ENCODE results near the gene PLEKHN1.

Gene PLEKHN1

DNA sequence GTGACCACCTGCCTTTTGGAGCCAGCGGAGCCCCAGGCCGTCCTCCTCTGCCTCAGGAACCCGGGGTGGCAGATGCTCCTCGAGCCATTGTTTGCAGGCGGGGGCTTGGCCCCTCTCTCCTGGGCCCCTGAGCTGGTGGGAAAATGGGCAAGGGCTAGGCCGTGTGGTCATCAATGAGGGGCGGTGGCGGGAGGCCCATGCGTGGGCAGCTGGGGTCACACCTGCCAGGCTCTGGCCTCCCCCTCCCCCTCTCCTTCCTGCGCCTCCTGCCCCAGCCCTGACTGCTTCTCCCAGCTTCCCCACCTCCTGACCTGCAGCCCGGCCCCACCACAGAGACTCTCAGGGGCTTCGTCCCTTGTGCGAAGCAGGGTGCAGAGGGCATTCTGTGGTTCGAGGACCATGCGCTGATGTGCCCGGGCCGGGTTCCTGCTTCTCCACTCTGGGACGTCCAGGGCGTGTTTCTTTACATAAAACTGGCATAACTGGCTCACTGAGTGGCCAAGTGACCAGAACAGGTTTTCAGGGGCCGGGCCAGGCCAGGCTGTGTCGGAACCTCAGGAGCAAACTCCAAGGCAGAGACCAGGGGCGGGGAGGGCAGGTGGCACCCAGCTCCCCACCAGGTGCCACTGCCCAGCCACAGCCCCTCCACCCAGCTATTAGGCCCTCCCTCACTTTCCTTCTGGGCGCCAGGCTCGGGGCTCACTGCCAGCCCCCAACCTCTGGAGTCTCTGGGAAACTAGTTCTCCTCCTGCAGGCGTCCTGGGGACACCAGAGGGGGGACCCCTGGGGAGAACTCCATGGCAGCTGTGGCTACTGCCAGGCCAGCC lies 33.3 kb upstream of the PLEKHN1 start:
- no peak overlapping the region for H3K4me3 ChIP-seq (ENCODE audit: low read depth, low read length)
- no peak for DNase-seq (ENCODE audit: low read depth)
- TF ChIP-seq MYC (IDR thresholded peaks at IDR 0.05; ENCODE audit: low read depth, low read length) (no peak), POLR2A (IDR thresholded peaks at IDR 0.05; ENCODE audit: extremely low read depth, insufficient read length) (no peak), MAX (IDR thresholded peaks at IDR 0.05; ENCODE audit: low read depth, low read length) (no peak)
- TF ChIP-seq, protein P1, sequence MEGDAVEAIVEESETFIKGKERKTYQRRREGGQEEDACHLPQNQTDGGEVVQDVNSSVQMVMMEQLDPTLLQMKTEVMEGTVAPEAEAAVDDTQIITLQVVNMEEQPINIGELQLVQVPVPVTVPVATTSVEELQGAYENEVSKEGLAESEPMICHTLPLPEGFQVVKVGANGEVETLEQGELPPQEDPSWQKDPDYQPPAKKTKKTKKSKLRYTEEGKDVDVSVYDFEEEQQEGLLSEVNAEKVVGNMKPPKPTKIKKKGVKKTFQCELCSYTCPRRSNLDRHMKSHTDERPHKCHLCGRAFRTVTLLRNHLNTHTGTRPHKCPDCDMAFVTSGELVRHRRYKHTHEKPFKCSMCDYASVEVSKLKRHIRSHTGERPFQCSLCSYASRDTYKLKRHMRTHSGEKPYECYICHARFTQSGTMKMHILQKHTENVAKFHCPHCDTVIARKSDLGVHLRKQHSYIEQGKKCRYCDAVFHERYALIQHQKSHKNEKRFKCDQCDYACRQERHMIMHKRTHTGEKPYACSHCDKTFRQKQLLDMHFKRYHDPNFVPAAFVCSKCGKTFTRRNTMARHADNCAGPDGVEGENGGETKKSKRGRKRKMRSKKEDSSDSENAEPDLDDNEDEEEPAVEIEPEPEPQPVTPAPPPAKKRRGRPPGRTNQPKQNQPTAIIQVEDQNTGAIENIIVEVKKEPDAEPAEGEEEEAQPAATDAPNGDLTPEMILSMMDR (IDR thresholded peaks at IDR 0.05; ENCODE audit: low read depth, low read length): no peak

GRCh38 chr1:933603-933940 lies 32.7 kb upstream of the PLEKHN1 start:
- no peak for TF ChIP-seq POLR2A (IDR thresholded peaks at IDR 0.05; ENCODE audit: extremely low read depth, insufficient read length)
- TF ChIP-seq MYC (IDR thresholded peaks at IDR 0.05; ENCODE audit: low read depth, low read length): no peak
- no peak for TF ChIP-seq MAX (IDR thresholded peaks at IDR 0.05; ENCODE audit: low read depth, low read length)
- TF ChIP-seq, protein P1 (IDR thresholded peaks at IDR 0.05; ENCODE audit: low read depth, low read length): no peak
- H3K4me3 ChIP-seq (ENCODE audit: low read depth, low read length): no peak overlapping the region
- DNase-seq (ENCODE audit: low read depth): no peak

DNA sequence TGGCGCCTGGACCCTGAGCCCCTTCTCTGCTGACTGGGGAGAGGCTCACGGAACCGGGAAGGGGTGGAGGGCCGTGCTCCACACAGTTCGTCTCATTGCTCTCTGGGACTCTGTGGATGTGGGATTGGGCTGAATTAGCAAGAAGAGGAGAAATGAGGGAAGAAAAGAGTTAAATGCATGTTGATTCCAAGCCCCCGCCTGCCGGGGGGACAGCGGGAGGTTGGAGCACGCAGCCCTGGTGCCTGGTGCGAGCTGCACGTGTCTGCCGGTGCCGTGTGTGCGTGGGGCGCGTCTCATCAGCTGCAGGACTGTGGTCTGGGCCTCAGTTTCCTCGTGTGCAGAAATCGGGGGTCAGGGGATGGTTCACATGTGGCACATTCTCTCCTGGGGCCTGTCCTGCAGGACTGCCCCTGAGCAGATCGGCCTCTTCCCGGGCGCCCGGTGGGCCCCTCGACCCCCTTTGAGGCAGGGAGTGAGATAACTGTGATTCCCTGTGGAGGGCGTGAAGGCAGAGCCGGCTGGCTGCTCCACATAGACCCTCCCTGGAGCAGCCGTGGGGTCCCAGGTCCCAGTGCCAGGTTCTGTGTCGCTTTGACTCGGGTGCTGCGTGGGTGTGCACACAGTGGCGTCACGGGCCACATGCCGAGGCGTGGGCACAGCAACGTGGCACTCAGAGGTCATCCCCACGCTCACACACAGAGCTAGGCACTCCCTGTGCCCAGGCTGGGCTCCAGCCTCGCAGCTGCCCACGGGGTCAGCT lies 31.1 kb upstream of the PLEKHN1 start:
- TF ChIP-seq POLR2A (IDR thresholded peaks at IDR 0.05; ENCODE audit: extremely low read depth, insufficient read length): no peak
- TF ChIP-seq MYC (IDR thresholded peaks at IDR 0.05; ENCODE audit: low read depth, low read length): no peak
- no peak for TF ChIP-seq MAX (IDR thresholded peaks at IDR 0.05; ENCODE audit: low read depth, low read length)
- TF ChIP-seq, protein P1 (IDR thresholded peaks at IDR 0.05; ENCODE audit: low read depth, low read length): no peak
- no peak overlapping the region for H3K4me3 ChIP-seq (ENCODE audit: low read depth, low read length)
- no peak for DNase-seq (ENCODE audit: low read depth)

- no peak for DNase-seq (ENCODE audit: low read depth)
- H3K4me3 ChIP-seq (ENCODE audit: low read depth, low read length): no peak overlapping the region
- TF ChIP-seq, protein P1 (IDR thresholded peaks at IDR 0.05; ENCODE audit: low read depth, low read length): no peak
- TF ChIP-seq POLR2A (IDR thresholded peaks at IDR 0.05; ENCODE audit: extremely low read depth, insufficient read length) (no peak), MAX (IDR thresholded peaks at IDR 0.05; ENCODE audit: low read depth, low read length) (no peak), MYC (IDR thresholded peaks at IDR 0.05; ENCODE audit: low read depth, low read length) (no peak)
Observed at GRCh38 chr1:935751-936231, 30.5 kb upstream of the PLEKHN1 start.

- no peak overlapping the region for H3K4me3 ChIP-seq (ENCODE audit: low read depth, low read length)
- no peak for DNase-seq (ENCODE audit: low read depth)
- TF ChIP-seq, protein P1 (IDR thresholded peaks at IDR 0.05; ENCODE audit: low read depth, low read length): no peak
- TF ChIP-seq MYC (IDR thresholded peaks at IDR 0.05; ENCODE audit: low read depth, low read length) (no peak), POLR2A (IDR thresholded peaks at IDR 0.05; ENCODE audit: extremely low read depth, insufficient read length) (no peak), MAX (IDR thresholded peaks at IDR 0.05; ENCODE audit: low read depth, low read length) (no peak)
Observed at GRCh38 chr1:936348-937264, 29.7 kb upstream of the PLEKHN1 start.
